OCI-LY7 (cell line): ENCODE measurements around the gene SUN5. TPM values are rescaled to one million over a fixed set of nuclear protein-coding genes. Genes with fewer than 3 reads are reported as not detected.

Experiments used
- BruUV-seq: library from RNA; stranded (reverse); fragments of 400-500 nt; replicated peaks from 2 replicates; lab custom pipeline; 2021; lab: Mats Ljungman, UMichigan
- CTCF ChIA-PET: fragments of 300-600 bp; sonication (Branson Sonifier 250); formaldehyde crosslinking; loops from one replicate; lab custom pipeline; 2022; ENCODE audit warnings: antibody characterized with exemption; ENCODE audit not compliant: unreplicated experiment; lab: Charles Lee
- POLR2A ChIA-PET: fragments of 300-600 bp; sonication (Branson Sonifier 250); formaldehyde crosslinking; loops from one replicate; lab custom pipeline; 2022; ENCODE audit warnings: antibody characterized with exemption; lab: Charles Lee
- DNase-seq: peaks from one replicate; pipeline ENCODE4 v3.0.0-alpha.2; 2015; ENCODE audit warnings: low spot score
- H2AFZ ChIP-seq: fragments of 200-600 bp; sonication (generic), shearing (Covaris generic); 2 replicates; pipeline ENCODE4 v1.6.1; 2014; ENCODE audit warnings: mild to moderate bottlenecking, antibody characterized with exemption, low read length, moderate library complexity
- H3K27ac ChIP-seq: fragments of 200-600 bp; sonication (generic); 2 replicates; pipeline ENCODE4 v1.5.1; 2014; ENCODE audit warnings: mixed run types, low read depth, mild to moderate bottlenecking, moderate library complexity, low read length, inconsistent platforms; ENCODE audit not compliant: poor library complexity, severe bottlenecking
- H3K36me3 ChIP-seq: fragments of 200-600 bp; sonication (generic); 2 replicates; pipeline ENCODE4 v1.6.1; 2014; ENCODE audit warnings: mild to moderate bottlenecking, antibody characterized with exemption, low read length, moderate library complexity, mixed read lengths; ENCODE audit not compliant: insufficient read depth
- H3K4me1 ChIP-seq: fragments of 200-600 bp; sonication (generic); 2 replicates; pipeline ENCODE4 v1.5.1; 2014; ENCODE audit warnings: mild to moderate bottlenecking, low read length; ENCODE audit not compliant: insufficient read depth, poor library complexity, severe bottlenecking
- H3K4me2 ChIP-seq: fragments of 200-600 bp; sonication (generic); 2 replicates; pipeline ENCODE4 v1.6.1; 2014; ENCODE audit warnings: mild to moderate bottlenecking, low read length
- H3K4me3 ChIP-seq: fragments of 200-600 bp; sonication (generic); 2 replicates; pipeline ENCODE4 v1.5.1; 2014; ENCODE audit warnings: mild to moderate bottlenecking, low read depth, low read length; ENCODE audit not compliant: poor library complexity, severe bottlenecking
- H3K79me2 ChIP-seq: fragments of 200-600 bp; sonication (generic); 2 replicates; pipeline ENCODE4 v1.6.1; 2016; ENCODE audit warnings: low read depth, mild to moderate bottlenecking, low read length, moderate library complexity, mixed read lengths; ENCODE audit not compliant: insufficient read depth
- H3K9me2 ChIP-seq: fragments of 200-600 bp; sonication (generic); 2 replicates; pipeline ENCODE4 v1.6.1; 2016; ENCODE audit warnings: mild to moderate bottlenecking, low read length, mixed read lengths; ENCODE audit not compliant: insufficient read depth
- H3K9me3 ChIP-seq: fragments of 200-600 bp; sonication (generic); 2 replicates; pipeline ENCODE4 v1.6.1; 2014; ENCODE audit warnings: mild to moderate bottlenecking, mixed run types, low read length, mixed read lengths
- H4K20me1 ChIP-seq: fragments of 200-600 bp; sonication (generic); 2 replicates; pipeline ENCODE4 v1.6.1; 2014; ENCODE audit warnings: mild to moderate bottlenecking, antibody characterized with exemption, low read length, moderate library complexity, mixed read lengths; ENCODE audit not compliant: insufficient read depth
- EZH2phosphoT487 ChIP-seq: fragments of 200-600 bp; sonication (generic); IDR thresholded peaks from 2 replicates; pipeline ENCODE4 v1.6.1; 2018; ENCODE audit warnings: low read depth, borderline replicate concordance, mild to moderate bottlenecking, mixed run types, antibody characterized with exemption, low read length, moderate library complexity, mixed read lengths
- intact Hi-C: fragments of 100-400 bp; cut with micrococcal nuclease; formaldehyde crosslinking; loops from one replicate; pipeline ENCODE4 v1.10.0; 2022; ENCODE audit not compliant: unreplicated experiment
- total RNA-seq, 2 experiments: library from RNA; depleted of rRNA in 1 of 2; stranded (reverse); fragments of >200 nt in 1 of 2; shearing (Covaris generic) in 1 of 2; gene quantifications; 2 replicates each; pipeline ENCODE4 v1.2.3, GENCODE V29; 2014 to 2022
- TF ChIP-seq, protein P1 (sequence below): fragments of 200-600 bp; sonication (generic); conservative IDR thresholded peaks from 2 replicates; pipeline ENCODE4 v1.5.1; 2014; ENCODE audit warnings: mild to moderate bottlenecking, antibody characterized with exemption, low read length, moderate library complexity, mixed read lengths

The SUN5 gene
- total RNA-seq, 2 experiments from 2014 or later = not detected

DNA sequence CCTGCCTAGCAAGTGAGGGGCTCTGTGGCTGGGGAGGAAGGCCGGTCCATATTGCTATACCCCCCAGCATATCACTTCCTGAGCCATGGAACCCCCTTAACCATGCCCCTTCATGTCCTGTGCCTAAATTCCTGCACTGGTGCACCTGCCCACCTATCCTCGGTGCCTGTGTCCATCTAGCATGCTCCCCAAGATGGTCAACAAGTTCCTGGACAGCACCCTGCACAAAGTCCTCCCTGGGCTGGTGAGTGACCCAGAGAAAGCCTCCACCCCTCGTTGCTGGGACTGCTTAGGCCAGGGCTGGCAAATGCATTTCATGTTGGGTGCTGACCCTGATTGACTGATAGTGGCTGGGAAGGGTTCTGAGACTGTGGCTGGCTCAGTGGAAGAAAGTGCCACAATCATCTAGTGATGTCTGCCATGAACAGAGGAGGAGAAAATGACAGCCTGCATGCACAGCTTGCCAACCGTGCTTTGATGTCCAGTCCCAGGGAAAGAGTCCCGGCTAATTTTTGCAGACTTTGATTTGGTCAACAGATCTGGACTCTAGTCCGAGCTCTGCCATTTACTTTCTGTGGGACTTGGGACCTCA lies 30.8 kb upstream of the SUN5 start:
- Histone ChIP-seq H2AFZ (no peak overlapping the region), H3K4me3 (no peak overlapping the region), H3K4me2 (no peak overlapping the region), H3K79me2 (no peaks in the 10 kb centered on the region), H3K36me3 (no peaks in the 10 kb centered on the region), H3K27ac (no peak overlapping the region), H3K4me1 (no peaks in the 10 kb centered on the region), H3K9me3 (no peaks in the 10 kb centered on the region), H3K9me2 (no peaks in the 10 kb centered on the region), H4K20me1 (no peaks in the 10 kb centered on the region)
- POLR2A ChIA-PET = no interaction called here
- no peak for TF ChIP-seq EZH2phosphoT487
- TF ChIP-seq, protein P1, sequence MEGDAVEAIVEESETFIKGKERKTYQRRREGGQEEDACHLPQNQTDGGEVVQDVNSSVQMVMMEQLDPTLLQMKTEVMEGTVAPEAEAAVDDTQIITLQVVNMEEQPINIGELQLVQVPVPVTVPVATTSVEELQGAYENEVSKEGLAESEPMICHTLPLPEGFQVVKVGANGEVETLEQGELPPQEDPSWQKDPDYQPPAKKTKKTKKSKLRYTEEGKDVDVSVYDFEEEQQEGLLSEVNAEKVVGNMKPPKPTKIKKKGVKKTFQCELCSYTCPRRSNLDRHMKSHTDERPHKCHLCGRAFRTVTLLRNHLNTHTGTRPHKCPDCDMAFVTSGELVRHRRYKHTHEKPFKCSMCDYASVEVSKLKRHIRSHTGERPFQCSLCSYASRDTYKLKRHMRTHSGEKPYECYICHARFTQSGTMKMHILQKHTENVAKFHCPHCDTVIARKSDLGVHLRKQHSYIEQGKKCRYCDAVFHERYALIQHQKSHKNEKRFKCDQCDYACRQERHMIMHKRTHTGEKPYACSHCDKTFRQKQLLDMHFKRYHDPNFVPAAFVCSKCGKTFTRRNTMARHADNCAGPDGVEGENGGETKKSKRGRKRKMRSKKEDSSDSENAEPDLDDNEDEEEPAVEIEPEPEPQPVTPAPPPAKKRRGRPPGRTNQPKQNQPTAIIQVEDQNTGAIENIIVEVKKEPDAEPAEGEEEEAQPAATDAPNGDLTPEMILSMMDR = no peak
- BruUV-seq = no TSS peak
- CTCF ChIA-PET = no interaction called here
- no peak for DNase-seq
- intact Hi-C loops = no loop called here

DNA sequence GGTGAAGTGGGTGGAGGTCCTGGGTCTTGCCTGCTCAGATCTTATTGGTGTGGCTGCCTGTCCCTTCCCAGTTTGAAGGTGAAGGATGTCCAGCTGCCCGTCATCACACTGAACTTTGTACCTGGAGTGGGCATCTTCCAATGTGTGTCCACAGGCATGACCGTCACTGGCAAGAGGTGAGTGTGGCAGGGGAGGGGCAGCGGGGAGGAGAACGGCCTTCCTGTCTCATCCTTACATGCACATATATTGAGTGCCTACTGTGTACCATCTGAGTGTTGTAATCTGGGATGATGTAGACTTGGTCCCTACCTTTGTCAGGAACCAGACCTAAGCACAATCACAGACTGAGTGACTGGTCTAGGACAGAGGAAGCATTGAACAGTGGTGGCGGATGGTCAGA lies 29.9 kb upstream of the SUN5 start:
- ChIA-PET CTCF (no interaction called here), POLR2A (no interaction called here)
- intact Hi-C loops = no loop called here
- Histone ChIP-seq H3K36me3 (no peaks in the 10 kb centered on the region), H3K4me3 (no peak overlapping the region), H3K9me3 (no peaks in the 10 kb centered on the region), H3K4me1 (no peaks in the 10 kb centered on the region), H3K27ac (no peak overlapping the region), H3K79me2 (no peaks in the 10 kb centered on the region), H3K4me2 (no peak overlapping the region), H2AFZ (no peak overlapping the region), H4K20me1 (no peaks in the 10 kb centered on the region), H3K9me2 (no peaks in the 10 kb centered on the region)
- no peak for TF ChIP-seq EZH2phosphoT487
- TF ChIP-seq, protein P1 = no peak
- no peak for DNase-seq
- BruUV-seq = no TSS peak

DNA sequence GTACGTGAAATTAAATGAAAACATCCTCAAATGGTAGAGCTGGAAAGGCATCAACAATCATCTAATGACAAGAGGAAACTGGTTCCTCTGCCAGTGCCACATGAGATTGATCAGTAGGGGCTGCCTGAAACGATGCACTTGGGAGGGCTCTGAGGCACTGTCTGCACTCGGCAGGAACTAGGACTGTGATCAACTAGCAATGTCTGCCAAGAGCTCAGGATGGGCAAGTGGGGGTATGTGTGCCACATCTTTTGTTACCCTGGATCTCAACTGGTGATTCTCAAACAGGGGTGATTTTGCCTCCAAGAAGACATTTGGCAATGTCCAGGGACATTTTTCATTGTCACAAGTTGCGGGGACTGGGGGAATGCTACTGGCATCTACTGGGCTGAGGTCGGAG lies 29.1 kb upstream of the SUN5 start:
- Histone ChIP-seq H2AFZ (no peak overlapping the region), H3K36me3 (no peaks in the 10 kb centered on the region), H3K9me2 (no peaks in the 10 kb centered on the region), H4K20me1 (no peaks in the 10 kb centered on the region), H3K27ac (no peak overlapping the region), H3K79me2 (no peaks in the 10 kb centered on the region), H3K4me2 (no peak overlapping the region), H3K9me3 (no peaks in the 10 kb centered on the region), H3K4me1 (no peaks in the 10 kb centered on the region), H3K4me3 (no peak overlapping the region)
- BruUV-seq = no TSS peak
- intact Hi-C loops = no loop called here
- DNase-seq = no peak
- ChIA-PET POLR2A (interaction anchor here (0.7 kb wide), 1 partner anchor 111 kb away, joined by 3 read pairs; no protein-coding TSS in a partner anchor), CTCF (no interaction called here)
- TF ChIP-seq EZH2phosphoT487 = no peak
- TF ChIP-seq, protein P1 = no peak
